DMS 273 treated with DMSO at 0.1 percent for 48 hours (cell line): Measurements from ENCODE around the gene SHROOM2.
"Not testable (repeated sequence)": the region's sequence is repeated elsewhere in the genome, so short reads cannot be mapped to it uniquely, and the experiment has no call there.

Source experiments
- DNase-seq: peaks from one replicate; lab custom pipeline; 2025; lab: John Stamatoyannopoulos, UW

The SHROOM2 gene, protein sequence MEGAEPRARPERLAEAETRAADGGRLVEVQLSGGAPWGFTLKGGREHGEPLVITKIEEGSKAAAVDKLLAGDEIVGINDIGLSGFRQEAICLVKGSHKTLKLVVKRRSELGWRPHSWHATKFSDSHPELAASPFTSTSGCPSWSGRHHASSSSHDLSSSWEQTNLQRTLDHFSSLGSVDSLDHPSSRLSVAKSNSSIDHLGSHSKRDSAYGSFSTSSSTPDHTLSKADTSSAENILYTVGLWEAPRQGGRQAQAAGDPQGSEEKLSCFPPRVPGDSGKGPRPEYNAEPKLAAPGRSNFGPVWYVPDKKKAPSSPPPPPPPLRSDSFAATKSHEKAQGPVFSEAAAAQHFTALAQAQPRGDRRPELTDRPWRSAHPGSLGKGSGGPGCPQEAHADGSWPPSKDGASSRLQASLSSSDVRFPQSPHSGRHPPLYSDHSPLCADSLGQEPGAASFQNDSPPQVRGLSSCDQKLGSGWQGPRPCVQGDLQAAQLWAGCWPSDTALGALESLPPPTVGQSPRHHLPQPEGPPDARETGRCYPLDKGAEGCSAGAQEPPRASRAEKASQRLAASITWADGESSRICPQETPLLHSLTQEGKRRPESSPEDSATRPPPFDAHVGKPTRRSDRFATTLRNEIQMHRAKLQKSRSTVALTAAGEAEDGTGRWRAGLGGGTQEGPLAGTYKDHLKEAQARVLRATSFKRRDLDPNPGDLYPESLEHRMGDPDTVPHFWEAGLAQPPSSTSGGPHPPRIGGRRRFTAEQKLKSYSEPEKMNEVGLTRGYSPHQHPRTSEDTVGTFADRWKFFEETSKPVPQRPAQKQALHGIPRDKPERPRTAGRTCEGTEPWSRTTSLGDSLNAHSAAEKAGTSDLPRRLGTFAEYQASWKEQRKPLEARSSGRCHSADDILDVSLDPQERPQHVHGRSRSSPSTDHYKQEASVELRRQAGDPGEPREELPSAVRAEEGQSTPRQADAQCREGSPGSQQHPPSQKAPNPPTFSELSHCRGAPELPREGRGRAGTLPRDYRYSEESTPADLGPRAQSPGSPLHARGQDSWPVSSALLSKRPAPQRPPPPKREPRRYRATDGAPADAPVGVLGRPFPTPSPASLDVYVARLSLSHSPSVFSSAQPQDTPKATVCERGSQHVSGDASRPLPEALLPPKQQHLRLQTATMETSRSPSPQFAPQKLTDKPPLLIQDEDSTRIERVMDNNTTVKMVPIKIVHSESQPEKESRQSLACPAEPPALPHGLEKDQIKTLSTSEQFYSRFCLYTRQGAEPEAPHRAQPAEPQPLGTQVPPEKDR (N-terminal part only)

DNA sequence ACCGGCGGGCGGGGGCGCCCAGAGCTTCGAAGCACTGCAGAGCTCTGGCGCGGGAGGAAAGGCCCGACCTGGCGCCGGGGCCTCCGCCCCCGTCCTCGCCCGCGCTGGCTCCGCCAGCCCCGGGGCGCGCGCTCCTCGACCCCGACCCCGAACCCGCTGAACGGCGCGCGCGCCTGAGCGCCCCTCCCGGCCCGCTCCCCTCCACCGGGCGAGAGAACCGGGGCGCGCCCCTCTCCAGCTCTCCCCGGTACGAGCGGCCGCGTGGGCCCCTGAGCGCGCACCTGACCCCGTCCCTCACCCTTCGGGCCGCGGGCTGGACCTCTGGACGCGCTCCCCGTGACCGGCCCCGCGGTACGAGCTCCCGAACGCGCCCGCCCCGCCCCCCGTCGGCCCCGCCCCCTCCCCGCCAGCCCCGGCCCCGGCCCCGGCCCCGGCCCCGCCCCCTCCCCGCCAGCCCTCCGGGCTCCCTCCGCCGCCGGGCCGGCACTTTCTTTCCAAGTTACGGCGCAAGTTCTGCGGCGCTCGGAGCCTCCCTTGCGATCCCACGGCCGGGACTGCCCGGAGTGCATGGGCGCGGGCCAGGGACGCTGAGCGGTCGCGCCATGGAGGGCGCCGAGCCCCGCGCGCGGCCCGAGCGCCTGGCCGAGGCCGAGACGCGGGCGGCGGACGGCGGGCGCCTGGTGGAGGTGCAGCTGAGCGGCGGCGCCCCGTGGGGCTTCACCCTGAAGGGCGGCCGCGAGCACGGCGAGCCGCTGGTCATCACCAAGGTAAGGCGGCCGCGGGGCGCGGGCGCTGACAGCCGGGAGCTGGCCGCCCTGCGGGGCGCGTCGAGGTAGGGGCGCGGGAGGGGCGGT is at the start of gene SHROOM2:
TSS of gene SHROOM2 (plus strand) at position 486 of the 854 bp plus-strand sequence. CDS start at position 603, 117 bp downstream.
- no peak for DNase-seq

DNA sequence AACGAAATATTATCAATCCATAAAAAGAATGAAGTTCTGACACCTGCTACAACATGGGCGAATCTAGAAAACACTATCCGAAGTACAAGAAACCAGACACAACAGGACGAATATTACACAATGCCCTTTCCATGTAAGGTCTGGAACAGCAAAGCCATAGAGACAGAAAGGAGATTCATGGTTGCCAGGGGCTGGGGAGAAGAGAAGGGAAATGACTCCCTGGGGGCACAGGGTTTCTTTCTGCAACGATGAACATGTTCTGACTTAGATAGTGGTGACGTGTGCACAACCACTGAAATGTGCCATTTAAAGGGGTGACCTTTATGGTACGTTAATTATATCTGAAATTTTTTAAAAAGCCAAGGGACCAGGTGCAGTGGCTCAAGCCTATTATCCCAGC is 48.9 kb upstream of the SHROOM2 start:
- DNase-seq: no peak

DNA sequence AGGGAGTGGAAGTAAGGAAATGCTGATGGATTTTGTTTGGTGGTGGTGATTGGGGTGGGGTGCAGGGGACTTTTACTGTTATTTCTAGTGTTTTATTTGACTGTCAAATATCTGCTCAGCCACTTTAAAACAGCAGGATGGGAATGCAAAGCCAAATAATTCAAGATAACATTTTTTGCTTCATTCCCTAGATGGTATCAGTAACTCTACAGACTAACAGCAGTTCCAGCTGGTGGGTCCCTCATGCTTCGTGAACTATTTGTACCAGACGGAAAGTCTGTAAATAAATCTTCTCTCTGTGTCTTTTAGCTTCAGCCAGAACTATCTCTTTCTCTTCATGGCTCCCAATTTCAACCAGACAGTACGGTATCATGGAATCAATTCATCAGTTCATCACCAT is 48.1 kb upstream of the SHROOM2 start:
- no peak for DNase-seq

DNA sequence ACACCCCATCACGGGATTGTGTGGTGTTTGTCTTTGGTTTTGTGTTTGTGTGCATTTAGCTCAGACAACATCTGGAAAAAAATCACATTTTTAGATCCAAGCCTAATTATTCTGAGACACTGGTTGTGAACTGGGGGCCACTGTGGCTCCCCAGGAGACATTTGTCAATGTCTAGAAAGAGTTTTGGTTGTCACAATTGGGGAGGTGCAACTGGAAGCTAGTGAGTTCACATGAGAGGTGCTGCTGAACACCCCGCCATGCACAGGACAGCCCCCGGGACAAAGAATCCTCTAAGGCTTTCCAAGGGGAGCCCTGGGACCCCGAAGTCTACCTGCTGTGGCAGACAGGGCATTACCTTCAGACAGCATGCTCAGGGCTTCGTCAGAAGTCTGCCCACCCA is 47.1 kb upstream of the SHROOM2 start:
- no peak for DNase-seq

DNA sequence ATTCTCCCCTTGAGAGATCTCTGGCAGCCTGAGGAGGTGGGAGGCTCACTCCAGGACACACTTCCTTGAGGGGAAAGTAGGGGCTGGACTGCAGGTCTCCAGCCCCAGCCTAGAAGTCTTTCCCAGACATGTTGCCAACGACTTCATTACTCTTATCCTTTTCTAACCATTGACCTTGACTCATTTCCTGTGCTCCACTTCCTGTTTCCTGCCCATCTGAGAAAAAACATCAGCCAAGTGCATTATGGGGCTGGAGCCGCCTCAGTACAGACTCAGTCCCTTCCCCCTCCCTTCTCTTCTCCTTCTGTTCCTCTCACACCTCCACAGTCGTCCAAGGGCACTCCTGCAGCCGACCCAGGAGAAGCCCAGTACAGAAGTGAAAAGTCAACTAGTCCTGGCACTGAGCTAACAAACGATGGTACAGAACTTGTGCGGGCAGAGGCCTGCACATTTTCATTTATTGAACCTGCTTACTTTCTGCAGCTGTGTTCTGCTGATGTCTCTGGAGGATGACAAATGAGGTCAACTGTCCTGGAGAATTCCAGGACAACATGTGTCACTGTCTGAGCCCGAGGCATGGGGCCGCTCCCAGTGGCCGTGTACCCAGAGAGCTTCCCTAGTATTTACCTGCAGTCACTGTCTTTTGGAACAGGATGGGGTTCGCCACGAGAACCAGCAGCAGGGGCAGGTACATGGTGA is 40.7 kb upstream of the SHROOM2 start:
- no peak for DNase-seq

DNA sequence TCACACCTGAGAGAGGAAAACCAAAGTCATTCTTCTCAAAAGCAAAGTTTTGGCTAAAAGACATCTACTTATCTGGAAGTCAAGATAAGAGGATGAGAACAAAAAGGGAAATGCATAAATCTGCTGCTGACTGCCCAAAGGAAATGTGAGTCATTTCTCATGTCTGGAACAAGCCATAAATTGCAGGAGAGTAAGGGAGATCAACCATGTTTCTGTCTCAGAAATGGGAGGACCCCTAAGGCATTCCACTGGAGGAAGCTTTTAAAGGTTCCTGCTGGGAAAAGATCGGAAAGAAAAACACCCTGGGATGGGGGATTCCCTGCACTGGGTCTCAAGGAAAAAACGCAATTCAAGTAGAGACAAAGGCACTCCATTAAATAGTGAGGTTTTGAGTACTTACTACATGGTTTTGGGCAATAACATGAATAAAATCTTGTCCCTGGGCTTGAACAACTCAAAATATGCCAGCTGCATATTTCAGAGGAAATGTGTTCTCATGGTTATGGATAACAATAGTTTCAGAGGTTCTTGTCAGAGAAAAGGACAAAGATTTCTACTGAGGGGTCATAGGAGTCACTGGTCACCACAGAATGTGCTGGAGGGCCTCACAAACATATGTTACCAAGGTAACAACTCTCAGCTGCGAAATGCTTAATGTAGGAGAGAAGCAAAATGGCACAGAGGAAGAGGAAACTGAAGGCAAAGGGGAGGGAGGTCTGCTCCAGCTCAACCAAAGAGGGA is 39.9 kb upstream of the SHROOM2 start:
- no peak for DNase-seq

DNA sequence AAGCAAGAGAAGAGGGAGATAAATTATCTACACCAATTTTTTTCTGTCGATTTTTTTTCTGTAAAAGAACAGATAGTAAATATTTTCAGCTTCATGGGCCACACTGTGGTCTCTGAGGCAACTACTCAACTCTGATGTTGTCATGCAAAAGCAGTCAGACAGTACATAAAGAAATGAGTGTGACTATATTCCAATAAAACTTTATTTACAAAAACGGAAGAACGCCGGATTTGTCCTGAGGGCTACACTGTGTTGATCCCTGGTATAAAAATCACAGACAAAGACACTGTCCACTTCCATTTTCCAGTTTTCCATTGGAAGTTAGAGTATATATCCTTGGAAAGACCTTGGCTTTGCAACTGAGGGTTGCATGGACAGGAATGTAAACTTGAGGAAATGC is 38.6 kb upstream of the SHROOM2 start:
- DNase-seq: no peak

DNA sequence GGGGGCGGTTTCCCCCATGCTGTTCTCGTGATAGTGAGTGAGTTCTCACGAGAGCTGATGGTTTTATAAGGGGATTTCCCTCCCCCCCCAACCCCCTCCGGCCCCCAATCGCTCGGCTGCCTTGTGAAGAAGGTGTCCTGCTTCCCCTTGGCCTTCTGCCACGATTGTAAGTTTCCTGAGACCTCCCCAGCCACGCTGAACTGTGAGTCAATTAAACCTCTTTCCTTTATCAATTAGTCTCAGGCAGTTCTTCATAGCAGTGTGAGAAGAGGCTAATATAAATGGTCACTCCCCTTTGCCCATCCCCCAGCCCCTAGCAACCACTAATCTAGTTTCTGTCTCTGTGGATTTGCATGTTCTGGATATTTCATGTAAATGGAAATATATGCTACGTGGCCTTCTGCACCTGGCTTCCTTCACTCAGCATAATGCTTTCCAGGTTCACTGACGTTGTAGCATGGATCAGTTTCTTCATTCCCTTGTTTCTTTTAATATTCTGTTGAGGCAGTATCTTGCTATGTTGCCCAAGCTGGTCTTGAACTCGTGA is 37.0 kb upstream of the SHROOM2 start:
- DNase-seq: no peak

DNA sequence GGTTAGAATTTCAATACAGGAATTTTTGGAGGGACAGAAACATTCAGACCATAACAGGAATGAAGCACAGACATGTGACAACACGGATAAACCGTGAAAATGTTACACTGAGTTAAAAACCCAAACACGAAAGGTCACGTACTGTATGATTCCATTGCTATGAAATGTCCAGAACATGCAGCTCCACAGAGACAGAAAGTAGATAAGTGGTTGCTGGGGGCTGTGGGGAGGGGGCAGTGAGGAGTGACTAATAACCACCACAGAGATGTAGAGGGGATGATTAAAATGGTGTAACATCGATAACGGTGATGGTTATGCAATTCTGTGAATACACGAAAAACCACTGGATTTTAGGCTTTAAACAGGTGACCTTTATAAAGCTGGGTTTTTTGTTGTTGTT is 28.9 kb upstream of the SHROOM2 start:
- DNase-seq: no peak

DNA sequence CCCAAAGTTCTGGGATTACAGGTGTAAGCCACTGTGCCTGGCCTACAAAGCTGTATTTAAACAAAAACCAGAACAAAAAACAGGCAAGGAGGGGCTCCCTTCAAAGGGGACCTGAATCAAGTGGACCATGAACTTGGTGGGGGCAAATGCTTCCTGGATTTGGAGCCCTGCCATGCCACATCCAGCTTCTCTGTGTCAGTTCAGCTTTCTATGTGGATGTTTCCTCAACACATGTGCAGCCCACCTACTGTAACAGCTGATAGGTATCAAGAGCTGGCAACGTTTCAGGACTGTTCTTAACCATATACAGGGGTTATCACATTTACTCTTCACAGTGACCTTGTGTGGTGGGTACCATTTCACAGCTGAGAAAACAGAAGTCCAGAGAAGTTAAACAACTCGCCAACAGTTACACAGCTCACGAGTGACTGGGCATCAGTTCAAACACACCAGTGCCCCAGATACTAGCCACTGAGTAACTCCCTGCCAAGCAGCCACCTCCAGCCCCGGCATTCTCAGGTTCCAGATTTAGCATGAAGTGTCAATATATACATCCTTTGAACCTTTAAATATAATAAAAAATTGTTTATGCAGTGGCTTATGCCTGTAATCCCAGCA is 28.1 kb upstream of the SHROOM2 start:
- no peak for DNase-seq

DNA sequence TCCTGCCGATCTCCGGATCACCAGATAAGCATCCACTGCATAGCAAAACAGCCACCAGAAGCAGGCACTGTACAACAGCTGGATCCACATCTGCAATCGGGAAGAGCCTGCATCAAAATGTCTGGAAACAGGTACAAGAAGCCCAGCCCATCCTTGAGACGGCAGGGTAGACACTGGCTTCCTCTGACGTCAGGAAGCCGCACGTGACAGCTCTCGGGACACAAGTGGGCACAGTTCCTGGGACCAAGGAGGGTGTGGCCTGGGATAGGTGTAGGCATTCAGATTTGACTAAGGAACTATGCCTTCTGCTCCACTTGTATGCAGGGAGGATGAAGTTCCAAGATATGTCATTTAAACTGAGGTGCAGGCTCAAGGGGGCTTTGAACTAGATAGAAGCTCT is 26.9 kb upstream of the SHROOM2 start:
- no peak for DNase-seq

DNA sequence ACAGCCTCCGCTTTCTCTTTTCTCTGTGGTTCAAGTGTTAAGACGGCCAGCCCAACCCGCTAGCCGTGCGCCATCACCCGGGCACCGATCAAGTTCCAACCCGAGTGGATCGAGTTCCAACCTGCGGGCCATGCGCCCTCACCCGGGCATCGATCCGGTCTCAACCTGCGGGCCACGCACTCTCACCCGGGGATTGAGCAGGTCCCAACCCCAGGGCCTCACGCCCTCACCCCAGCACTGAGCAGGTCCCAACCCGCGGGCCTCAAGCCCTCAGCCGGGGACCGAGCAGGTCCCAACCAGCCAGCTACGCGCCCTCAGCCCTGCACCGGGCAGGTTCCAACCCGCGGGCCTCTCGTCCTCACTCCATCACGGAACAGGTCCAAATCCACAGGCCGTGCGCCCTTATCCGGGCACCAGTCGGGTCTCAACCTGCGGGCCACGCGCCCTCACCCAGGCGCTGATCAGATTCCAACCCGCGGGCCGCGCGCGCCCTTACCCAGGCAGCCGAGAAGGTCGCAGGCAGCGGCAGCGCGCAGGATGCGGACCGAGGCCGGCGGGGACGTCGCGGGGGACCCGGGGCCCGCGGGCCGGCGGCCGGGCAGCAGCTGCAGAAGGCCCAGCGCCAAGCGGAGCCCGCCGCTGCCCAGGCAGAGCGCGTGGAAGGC is 21.0 kb upstream of the SHROOM2 start:
- DNase-seq: no peak

DNA sequence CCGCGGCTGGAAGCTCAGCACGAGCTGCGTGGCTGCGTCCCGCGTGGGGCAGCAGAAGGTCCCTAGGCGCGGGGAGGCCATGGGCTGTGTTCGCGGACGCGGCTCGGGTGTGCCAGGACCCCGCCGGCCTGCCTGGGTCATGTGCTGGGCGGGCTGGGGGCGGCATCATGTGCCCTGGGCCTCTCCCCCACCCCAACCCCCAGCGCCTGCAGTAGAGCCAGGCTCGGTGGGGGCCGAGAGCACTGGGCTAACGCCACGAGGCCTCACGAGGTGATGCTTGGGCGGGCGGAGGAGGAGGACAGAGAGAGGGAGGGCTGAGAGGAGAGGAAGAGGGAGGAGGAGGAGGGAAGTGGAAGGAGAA is 20.5 kb upstream of the SHROOM2 start, which contains the start of gene GPR143:
TSS of gene GPR143 (minus strand) at position 111 of the 361 bp plus-strand sequence. CDS start at position 81, 30 bp downstream.
- DNase-seq: no peak

DNA sequence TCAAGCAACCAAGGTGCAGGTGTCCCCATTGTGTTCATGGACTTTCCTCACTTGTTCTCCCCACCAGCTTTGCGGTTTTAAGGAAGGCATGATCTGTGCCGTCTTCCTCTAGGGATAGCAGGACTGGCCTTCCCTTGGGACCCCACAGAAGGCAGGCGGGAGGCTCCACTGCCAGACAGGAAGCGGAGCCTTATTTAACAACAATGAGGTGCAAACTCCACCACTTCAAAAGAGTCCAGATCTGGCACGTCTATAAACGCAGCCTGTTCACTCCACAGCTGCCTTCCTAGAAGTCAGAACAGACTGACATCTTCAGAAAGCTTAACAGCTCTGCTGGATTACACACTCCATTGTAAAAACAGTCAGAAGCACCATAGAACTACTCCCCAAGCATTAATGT is 18.9 kb upstream of the SHROOM2 start:
- no peak for DNase-seq

DNA sequence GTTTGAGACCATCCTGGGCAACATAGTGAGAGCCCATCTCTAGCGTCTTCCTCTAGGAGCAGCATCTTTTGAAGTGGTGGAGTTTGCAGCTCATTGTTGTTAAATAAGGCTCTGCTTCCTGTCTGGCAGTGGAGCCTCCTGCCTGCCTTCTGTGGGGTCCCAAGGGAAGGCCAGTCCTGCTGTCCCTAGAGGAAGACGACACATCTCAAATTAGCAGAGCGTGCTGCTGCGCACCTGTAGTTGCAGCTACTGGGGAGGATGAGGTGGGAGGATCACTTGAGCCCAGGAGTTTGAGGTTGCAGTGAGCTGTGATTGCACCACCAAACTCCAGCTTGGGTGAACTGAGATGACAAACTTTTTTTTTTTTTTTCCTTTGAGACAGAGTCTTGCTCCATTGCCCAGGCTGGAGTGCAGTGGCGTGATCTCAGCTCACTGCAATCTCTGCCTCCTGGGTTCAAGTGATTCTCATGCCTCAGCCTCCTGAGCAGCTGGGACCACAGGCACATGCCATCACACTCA is 17.8 kb upstream of the SHROOM2 start:
- not testable (repeated sequence) for DNase-seq

DNA sequence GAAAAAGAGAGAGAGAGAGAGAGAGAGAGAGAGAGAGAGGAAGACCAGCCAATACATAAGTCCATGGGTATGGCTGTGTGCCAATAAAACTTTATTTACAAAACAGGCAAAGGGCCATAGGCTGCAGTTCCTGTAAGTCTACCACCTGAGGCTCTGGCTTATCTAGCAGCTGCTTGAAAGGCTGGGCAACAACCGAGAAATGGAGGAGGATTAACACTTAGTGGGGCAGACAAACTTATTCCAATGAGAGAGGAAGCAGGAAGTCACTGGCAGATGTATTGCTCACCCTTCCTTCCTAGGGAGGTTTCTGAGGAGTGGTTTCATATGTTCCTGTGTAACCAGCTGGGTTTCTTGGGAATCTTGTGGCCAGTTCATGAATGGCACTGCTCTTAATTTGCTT is 15.9 kb upstream of the SHROOM2 start:
- no peak for DNase-seq

DNA sequence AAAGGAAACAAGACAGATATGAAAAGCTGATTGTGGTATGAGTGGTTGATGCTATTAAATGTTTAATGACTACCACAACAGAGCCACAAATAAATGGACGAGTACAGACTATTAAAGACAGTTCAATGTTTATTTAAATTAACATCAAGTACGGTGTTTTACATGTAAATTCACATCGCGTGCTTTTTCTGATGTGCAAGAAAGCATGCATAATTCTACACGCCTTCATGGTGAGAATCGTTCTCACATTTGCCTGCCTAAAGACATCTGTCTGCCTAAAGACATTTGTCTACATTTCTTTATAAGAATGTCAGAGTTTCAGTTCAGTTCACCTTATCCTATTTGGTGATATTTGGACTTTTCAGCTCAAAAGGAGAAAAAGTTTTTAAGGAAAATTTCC is 13.3 kb upstream of the SHROOM2 start:
- no peak for DNase-seq

DNA sequence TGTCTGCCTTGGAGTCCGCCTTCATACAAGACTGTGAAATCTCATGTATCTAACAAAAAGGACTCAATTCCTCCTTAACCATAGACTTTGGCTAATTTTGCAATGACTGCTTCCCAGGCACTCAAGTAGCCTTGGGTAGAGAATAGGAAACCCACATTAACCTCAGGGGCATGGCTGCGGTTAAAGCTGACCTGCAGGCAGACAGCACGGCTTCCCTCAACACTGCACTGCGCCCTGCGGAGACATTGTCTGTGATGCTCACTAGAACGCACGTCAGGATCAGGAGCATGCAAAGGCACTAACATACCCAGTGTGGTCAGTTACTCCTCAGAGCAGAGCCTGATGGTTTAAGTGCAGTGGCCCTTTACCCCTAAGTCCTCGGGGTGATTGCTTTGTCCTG is 10.3 kb upstream of the SHROOM2 start:
- DNase-seq: no peak
